Measurements from ENCODE around the gene H2BW1.
"Not testable (repeated sequence)": the region's sequence is repeated elsewhere in the genome, so short reads cannot be mapped to it uniquely, and the experiment has no call there.

The H2BW1 gene

GRCh38 chrX:103983508-103983907 lies 30.0 kb downstream of the H2BW1 start:
- H3K27ac ChIP-seq (ENCODE audit: low read length); H3K4me1 ChIP-seq (ENCODE audit: insufficient read depth, low read length); H3K27me3 ChIP-seq (ENCODE audit: insufficient read depth, low read length); H3K9me3 ChIP-seq (ENCODE audit: insufficient read depth, low read depth, low read length); H3K36me3 ChIP-seq (ENCODE audit: insufficient read depth, low read depth, low read length); H3K4me3 ChIP-seq (ENCODE audit: low read length); H3K9ac ChIP-seq (ENCODE audit: low read depth, low read length): not testable (repeated sequence)

GRCh38 chrX:103962411-103963278 lies 50.9 kb downstream of the H2BW1 start, which contains the start of gene TMSB15B:
TSS of gene TMSB15B (plus strand) at chrX:103962627.
- H3K4me1 ChIP-seq (ENCODE audit: insufficient read depth, low read length); H3K9me3 ChIP-seq (ENCODE audit: insufficient read depth, low read depth, low read length); H3K9ac ChIP-seq (ENCODE audit: low read depth, low read length); H3K27ac ChIP-seq (ENCODE audit: low read length); H3K27me3 ChIP-seq (ENCODE audit: insufficient read depth, low read length); H3K4me3 ChIP-seq (ENCODE audit: low read length); H3K36me3 ChIP-seq (ENCODE audit: insufficient read depth, low read depth, low read length): not testable (repeated sequence)

Measured in iPS-20b (cell line).